ENCODE results near the gene MAP6. TPM values are rescaled to one million over a fixed set of nuclear protein-coding genes. Genes with fewer than 3 reads are reported as not detected.

The MAP6 gene
- total RNA-seq, 1 experiment from 2014 or later = not detected

DNA sequence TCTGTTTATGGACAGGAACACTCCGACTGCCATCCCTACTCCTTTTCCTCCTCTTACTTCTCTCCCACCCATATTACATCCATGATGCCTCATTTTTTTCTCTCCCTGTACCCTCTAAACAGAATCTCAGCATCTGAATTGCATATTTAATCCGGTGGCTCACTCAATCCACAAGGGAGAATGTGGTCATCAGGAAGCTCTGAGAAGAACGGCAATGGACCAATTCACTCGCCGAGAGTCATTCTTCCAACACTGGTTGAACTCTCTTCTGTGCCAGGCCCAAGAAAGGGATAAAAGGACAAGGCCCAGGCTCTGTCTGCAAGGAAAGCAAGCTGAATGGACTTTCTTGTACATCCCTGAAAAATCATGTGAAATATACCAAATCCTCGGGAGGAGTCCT lies 15.9 kb downstream of the MAP6 start:
- DNase-seq (ENCODE audit: low read depth, low spot score) (no peak), ATAC-seq (no peak)
- no TSS peak for BruUV-seq (replicated peaks)
- H3K4me1 ChIP-seq (ENCODE audit: control insufficient read depth in 1 of 2, insufficient read depth in 2 of 2, low read length in 2 of 2) = no peaks in the 10 kb centered on the region; a peak in 1 of 4 replicates
- intact Hi-C loops (cut with micrococcal nuclease) = no loop called here
- no peak overlapping the region for H2AFZ ChIP-seq (ENCODE audit: low read depth, low read length, poor library complexity, severe bottlenecking)
- H3K4me3 ChIP-seq (replicated peaks in 1 of 2; ENCODE audit: low read depth in 1 of 2, low read length in 2 of 2) = no peak overlapping the region
- no peak for TF ChIP-seq YY1 (IDR thresholded peaks at IDR 0.05; ENCODE audit: extremely low read depth, insufficient replicate concordance, low read depth, low read length)
- no peak for TF ChIP-seq POLR2A (IDR thresholded peaks at IDR 0.05; ENCODE audit: borderline replicate concordance, extremely low read depth, insufficient read depth, insufficient read length)
- TF ChIP-seq, protein P1, sequence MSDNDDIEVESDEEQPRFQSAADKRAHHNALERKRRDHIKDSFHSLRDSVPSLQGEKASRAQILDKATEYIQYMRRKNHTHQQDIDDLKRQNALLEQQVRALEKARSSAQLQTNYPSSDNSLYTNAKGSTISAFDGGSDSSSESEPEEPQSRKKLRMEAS (IDR thresholded peaks at IDR 0.05) = no peak
- TF ChIP-seq, protein P2, sequence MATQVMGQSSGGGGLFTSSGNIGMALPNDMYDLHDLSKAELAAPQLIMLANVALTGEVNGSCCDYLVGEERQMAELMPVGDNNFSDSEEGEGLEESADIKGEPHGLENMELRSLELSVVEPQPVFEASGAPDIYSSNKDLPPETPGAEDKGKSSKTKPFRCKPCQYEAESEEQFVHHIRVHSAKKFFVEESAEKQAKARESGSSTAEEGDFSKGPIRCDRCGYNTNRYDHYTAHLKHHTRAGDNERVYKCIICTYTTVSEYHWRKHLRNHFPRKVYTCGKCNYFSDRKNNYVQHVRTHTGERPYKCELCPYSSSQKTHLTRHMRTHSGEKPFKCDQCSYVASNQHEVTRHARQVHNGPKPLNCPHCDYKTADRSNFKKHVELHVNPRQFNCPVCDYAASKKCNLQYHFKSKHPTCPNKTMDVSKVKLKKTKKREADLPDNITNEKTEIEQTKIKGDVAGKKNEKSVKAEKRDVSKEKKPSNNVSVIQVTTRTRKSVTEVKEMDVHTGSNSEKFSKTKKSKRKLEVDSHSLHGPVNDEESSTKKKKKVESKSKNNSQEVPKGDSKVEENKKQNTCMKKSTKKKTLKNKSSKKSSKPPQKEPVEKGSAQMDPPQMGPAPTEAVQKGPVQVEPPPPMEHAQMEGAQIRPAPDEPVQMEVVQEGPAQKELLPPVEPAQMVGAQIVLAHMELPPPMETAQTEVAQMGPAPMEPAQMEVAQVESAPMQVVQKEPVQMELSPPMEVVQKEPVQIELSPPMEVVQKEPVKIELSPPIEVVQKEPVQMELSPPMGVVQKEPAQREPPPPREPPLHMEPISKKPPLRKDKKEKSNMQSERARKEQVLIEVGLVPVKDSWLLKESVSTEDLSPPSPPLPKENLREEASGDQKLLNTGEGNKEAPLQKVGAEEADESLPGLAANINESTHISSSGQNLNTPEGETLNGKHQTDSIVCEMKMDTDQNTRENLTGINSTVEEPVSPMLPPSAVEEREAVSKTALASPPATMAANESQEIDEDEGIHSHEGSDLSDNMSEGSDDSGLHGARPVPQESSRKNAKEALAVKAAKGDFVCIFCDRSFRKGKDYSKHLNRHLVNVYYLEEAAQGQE (IDR thresholded peaks at IDR 0.05; ENCODE audit: low read depth) = no peak
- H3K4me2 ChIP-seq (ENCODE audit: low read length) = no peak overlapping the region
- no peaks in the 10 kb centered on the region for H4K20me1 ChIP-seq (ENCODE audit: insufficient read depth)
- CTCF ChIA-PET = no interaction called here
- RAD21 ChIA-PET (ENCODE audit: low non-redundant PET in 1 of 2, low total read pairs in 2 of 2, uncharacterized antibody in 2 of 2, unreplicated experiment in 2 of 2) = no interaction called here
- H3K9me2 ChIP-seq (ENCODE audit: insufficient read depth) = no peaks in the 10 kb centered on the region
- H3K79me2 ChIP-seq (ENCODE audit: insufficient read depth, low read length) = no peaks in the 10 kb centered on the region
- no peak overlapping the region for H3K27ac ChIP-seq (ENCODE audit: low read depth, low read length)
- H3K9ac ChIP-seq (ENCODE audit: low read length) = no peak overlapping the region
- no peaks in the 10 kb centered on the region for H3K36me3 ChIP-seq (ENCODE audit: control insufficient read depth in 1 of 2, insufficient read depth in 2 of 2, low read length in 2 of 2)
- H3K9me3 ChIP-seq (ENCODE audit: control insufficient read depth in 1 of 2, insufficient read depth in 1 of 2, low read depth in 1 of 2, low read length in 2 of 2) = no peaks in the 10 kb centered on the region
- POLR2A ChIA-PET = no interaction called here
- no peaks in the 10 kb centered on the region for H3K27me3 ChIP-seq (ENCODE audit: insufficient read depth, low read length)

DNA sequence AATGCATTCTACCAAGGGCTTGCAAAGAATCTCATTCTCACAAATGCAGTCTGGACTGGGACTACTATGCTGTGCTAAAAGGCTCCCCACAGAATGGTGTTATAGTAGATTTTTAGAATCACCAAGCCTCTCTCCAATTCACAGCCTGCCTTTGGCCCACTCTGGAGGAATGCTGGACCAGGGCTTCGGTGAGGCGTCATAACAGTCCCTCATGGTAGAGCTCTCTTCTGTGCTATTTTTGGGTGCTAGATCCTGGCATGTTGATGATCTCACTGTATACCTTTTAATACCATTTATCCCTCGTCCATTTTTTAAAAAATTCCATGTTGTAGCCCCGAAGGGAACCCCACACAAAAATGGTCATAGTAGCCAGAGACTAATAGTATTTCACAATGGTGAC lies 17.6 kb downstream of the MAP6 start:
- intact Hi-C loops (cut with micrococcal nuclease) = no loop called here
- no TSS peak for BruUV-seq (replicated peaks)
- no peaks in the 10 kb centered on the region; a peak in 1 of 4 replicates for H3K4me1 ChIP-seq (ENCODE audit: control insufficient read depth in 1 of 2, insufficient read depth in 2 of 2, low read length in 2 of 2)
- no peak overlapping the region for H3K27ac ChIP-seq (ENCODE audit: low read depth, low read length)
- H2AFZ ChIP-seq (ENCODE audit: low read depth, low read length, poor library complexity, severe bottlenecking) = no peak overlapping the region
- H3K4me2 ChIP-seq (ENCODE audit: low read length) = no peak overlapping the region
- ChIA-PET CTCF (no interaction called here), POLR2A (no interaction called here), RAD21 (ENCODE audit: low non-redundant PET in 1 of 2, low total read pairs in 2 of 2, uncharacterized antibody in 2 of 2, unreplicated experiment in 2 of 2) (no interaction called here)
- no peaks in the 10 kb centered on the region for H3K9me2 ChIP-seq (ENCODE audit: insufficient read depth)
- H3K9me3 ChIP-seq (ENCODE audit: control insufficient read depth in 1 of 2, insufficient read depth in 1 of 2, low read depth in 1 of 2, low read length in 2 of 2) = no peaks in the 10 kb centered on the region
- DNase-seq (ENCODE audit: low read depth, low spot score) = no peak
- no peaks in the 10 kb centered on the region for H3K79me2 ChIP-seq (ENCODE audit: insufficient read depth, low read length)
- H4K20me1 ChIP-seq (ENCODE audit: insufficient read depth) = no peaks in the 10 kb centered on the region
- no peak overlapping the region for H3K9ac ChIP-seq (ENCODE audit: low read length)
- H3K4me3 ChIP-seq (replicated peaks in 1 of 2; ENCODE audit: low read depth in 1 of 2, low read length in 2 of 2) = no peak overlapping the region
- no peaks in the 10 kb centered on the region for H3K27me3 ChIP-seq (ENCODE audit: insufficient read depth, low read length)
- H3K36me3 ChIP-seq (ENCODE audit: control insufficient read depth in 1 of 2, insufficient read depth in 2 of 2, low read length in 2 of 2) = no peaks in the 10 kb centered on the region
- TF ChIP-seq, protein P3, sequence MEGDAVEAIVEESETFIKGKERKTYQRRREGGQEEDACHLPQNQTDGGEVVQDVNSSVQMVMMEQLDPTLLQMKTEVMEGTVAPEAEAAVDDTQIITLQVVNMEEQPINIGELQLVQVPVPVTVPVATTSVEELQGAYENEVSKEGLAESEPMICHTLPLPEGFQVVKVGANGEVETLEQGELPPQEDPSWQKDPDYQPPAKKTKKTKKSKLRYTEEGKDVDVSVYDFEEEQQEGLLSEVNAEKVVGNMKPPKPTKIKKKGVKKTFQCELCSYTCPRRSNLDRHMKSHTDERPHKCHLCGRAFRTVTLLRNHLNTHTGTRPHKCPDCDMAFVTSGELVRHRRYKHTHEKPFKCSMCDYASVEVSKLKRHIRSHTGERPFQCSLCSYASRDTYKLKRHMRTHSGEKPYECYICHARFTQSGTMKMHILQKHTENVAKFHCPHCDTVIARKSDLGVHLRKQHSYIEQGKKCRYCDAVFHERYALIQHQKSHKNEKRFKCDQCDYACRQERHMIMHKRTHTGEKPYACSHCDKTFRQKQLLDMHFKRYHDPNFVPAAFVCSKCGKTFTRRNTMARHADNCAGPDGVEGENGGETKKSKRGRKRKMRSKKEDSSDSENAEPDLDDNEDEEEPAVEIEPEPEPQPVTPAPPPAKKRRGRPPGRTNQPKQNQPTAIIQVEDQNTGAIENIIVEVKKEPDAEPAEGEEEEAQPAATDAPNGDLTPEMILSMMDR (IDR thresholded peaks at IDR 0.05 in 2 of 3, conservative IDR thresholded peaks at IDR 0.05 in 1 of 3; ENCODE audit: borderline replicate concordance in 1 of 3, insufficient read depth in 1 of 3, low read depth in 2 of 3, low read length in 2 of 3) = no peak
- TF ChIP-seq CBX3 (IDR thresholded peaks at IDR 0.05; ENCODE audit: low read depth) = no peak
- TF ChIP-seq EZH2phosphoT487 (IDR thresholded peaks at IDR 0.05; ENCODE audit: borderline replicate concordance) = no peak
- no peak for TF ChIP-seq RAD21 (IDR thresholded peaks at IDR 0.05; ENCODE audit: low read depth)
- TF ChIP-seq ELF1 (IDR thresholded peaks at IDR 0.05; ENCODE audit: borderline replicate concordance, low read depth) = no peak
- no peak for ATAC-seq
